SK-N-SH treated with all-trans-retinoic acid at 6 μM for 48 hours (cell line): ENCODE measurements around the gene GSG1L.

Experiments used
- ATAC-seq: fragments of 200-7000 bp; cut with Tn5 transposase; 3 replicates; pipeline ENCODE4 v1.9.1; 2020; ENCODE audit warnings: mild to moderate bottlenecking, moderate library complexity
- ARNTL ChIP-seq: fragments of 450-650 bp; formaldehyde crosslinking; IDR thresholded peaks from 2 replicates; pipeline ENCODE4 v1.5.0; 2020; ENCODE audit warnings: low read depth, mild to moderate bottlenecking, moderate library complexity, borderline replicate concordance
- BACH2 ChIP-seq: fragments of 250-450 bp; sonication (Bioruptor Pico); IDR thresholded peaks from 2 replicates; pipeline ENCODE4 v1.9.0; 2021; ENCODE audit warnings: mild to moderate bottlenecking, borderline replicate concordance
- CSDC2 ChIP-seq: fragments of 250-450 bp; sonication (Bioruptor Pico); IDR thresholded peaks from 2 replicates; pipeline ENCODE4 v1.5.0; 2020; ENCODE audit warnings: mild to moderate bottlenecking, moderate library complexity
- CSRNP3 ChIP-seq: fragments of 250-450 bp; sonication (Bioruptor Pico); IDR thresholded peaks from 2 replicates; pipeline ENCODE4 v1.5.1; 2021; ENCODE audit warnings: mild to moderate bottlenecking, moderate library complexity
- ESRRG ChIP-seq: fragments of 250-450 bp; sonication (Bioruptor Pico); IDR thresholded peaks from 2 replicates; pipeline ENCODE4 v1.6.1; 2021; ENCODE audit warnings: mild to moderate bottlenecking
- GLIS3 ChIP-seq: fragments of 250-450 bp; sonication (Bioruptor Pico); IDR thresholded peaks from 2 replicates; pipeline ENCODE4 v1.5.0; 2020; ENCODE audit warnings: mild to moderate bottlenecking, moderate library complexity
- ISL1 ChIP-seq: fragments of 250-450 bp; sonication (Bioruptor Pico); IDR thresholded peaks from 2 replicates; pipeline ENCODE4 v2.1.2; 2022; ENCODE audit warnings: mild to moderate bottlenecking, moderate library complexity
- OSR1 ChIP-seq: fragments of 250-450 bp; sonication (Bioruptor Pico); IDR thresholded peaks from 2 replicates; pipeline ENCODE4 v1.8.0; 2022; ENCODE audit warnings: moderate library complexity, mild to moderate bottlenecking, inconsistent platforms
- PATZ1 ChIP-seq: fragments of 250-450 bp; sonication (Bioruptor Pico); IDR thresholded peaks from 2 replicates; pipeline ENCODE4 v1.8.0; 2020; ENCODE audit warnings: mild to moderate bottlenecking, moderate library complexity, borderline replicate concordance
- POU6F1 ChIP-seq: fragments of 250-450 bp; sonication (Bioruptor Pico); IDR thresholded peaks from 2 replicates; pipeline ENCODE4 v1.8.0; 2021; ENCODE audit warnings: low read depth, mild to moderate bottlenecking, moderate library complexity, borderline replicate concordance
- PPARA ChIP-seq: fragments of 250-450 bp; sonication (Bioruptor Pico); IDR thresholded peaks from 2 replicates; pipeline ENCODE4 v1.5.0; 2020; ENCODE audit warnings: mild to moderate bottlenecking, borderline replicate concordance
- RARB ChIP-seq: fragments of 250-450 bp; sonication (Bioruptor Pico); IDR thresholded peaks from 2 replicates; pipeline ENCODE4 v1.8.0; 2021; ENCODE audit warnings: mild to moderate bottlenecking, moderate library complexity
- SNAI2 ChIP-seq: fragments of 250-450 bp; sonication (Bioruptor Pico); IDR thresholded peaks from 2 replicates; pipeline ENCODE4 v1.5.0; 2020; ENCODE audit warnings: mild to moderate bottlenecking, moderate library complexity
- TCF4 ChIP-seq: fragments of 250-450 bp; sonication (Bioruptor Pico); IDR thresholded peaks from 2 replicates; pipeline ENCODE4 v1.8.0; 2021; ENCODE audit warnings: mild to moderate bottlenecking, moderate library complexity, borderline replicate concordance
- TOX ChIP-seq: fragments of 250-450 bp; sonication (Bioruptor Pico); IDR thresholded peaks from 2 replicates; pipeline ENCODE4 v1.8.0; 2021; ENCODE audit warnings: mild to moderate bottlenecking, moderate library complexity, borderline replicate concordance
- TSHZ2 ChIP-seq: fragments of 250-450 bp; sonication (Bioruptor Pico); IDR thresholded peaks from 2 replicates; pipeline ENCODE4 v1.5.0; 2020; ENCODE audit warnings: mild to moderate bottlenecking, moderate library complexity
- ZC3H10 ChIP-seq: fragments of 250-450 bp; sonication (Bioruptor Pico); IDR thresholded peaks from 2 replicates; pipeline ENCODE4 v1.5.1; 2021; ENCODE audit warnings: mild to moderate bottlenecking, moderate library complexity
- ZFP3 ChIP-seq: fragments of 250-450 bp; sonication (Bioruptor Pico); IDR thresholded peaks from 2 replicates; pipeline ENCODE4 v1.5.0; 2020; ENCODE audit warnings: mild to moderate bottlenecking, moderate library complexity
- ZFP30 ChIP-seq: fragments of 450-650 bp; formaldehyde crosslinking; IDR thresholded peaks from 2 replicates; pipeline ENCODE4 v1.5.0; 2022; ENCODE audit warnings: mild to moderate bottlenecking, moderate library complexity
- ZNF565 ChIP-seq: fragments of 450-650 bp; formaldehyde crosslinking; conservative IDR thresholded peaks from 2 replicates; pipeline ENCODE4 v1.5.0; 2020; ENCODE audit warnings: low read depth, mild to moderate bottlenecking, moderate library complexity
- ZNF70 ChIP-seq: fragments of 450-650 bp; formaldehyde crosslinking; IDR thresholded peaks from 2 replicates; pipeline ENCODE4 v1.5.0; 2020; ENCODE audit warnings: mild to moderate bottlenecking, moderate library complexity
- ZNF8 ChIP-seq: fragments of 450-650 bp; formaldehyde crosslinking; IDR thresholded peaks from 2 replicates; pipeline ENCODE4 v1.5.0; 2020; ENCODE audit warnings: mild to moderate bottlenecking, moderate library complexity

The GSG1L gene

DNA sequence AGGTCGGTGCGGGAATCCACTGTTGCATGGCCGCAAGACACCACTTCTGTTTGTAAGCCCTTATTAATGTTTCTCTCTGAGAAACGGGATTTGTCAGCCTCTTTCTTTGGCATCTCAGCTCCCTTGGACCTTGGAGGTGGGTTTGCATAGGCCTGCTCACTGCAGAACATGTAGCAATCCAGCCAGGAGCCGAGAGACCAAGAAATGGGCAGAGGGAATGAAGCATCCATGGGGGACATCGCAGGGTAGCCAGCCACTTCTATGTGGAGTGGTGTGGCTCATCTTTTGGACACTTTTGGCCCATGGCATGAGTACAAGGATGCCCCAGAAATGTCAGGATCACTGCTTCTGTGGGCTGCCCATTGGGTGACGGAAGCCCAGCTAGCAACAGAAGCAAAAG is 79.4 kb downstream of the GSG1L start:
- no peak for TF ChIP-seq PATZ1
- no peak for TF ChIP-seq ZNF70 (CRISPR knock-in tag)
- TF ChIP-seq SNAI2 (CRISPR knock-in tag) = no peak
- TF ChIP-seq TCF4 (CRISPR knock-in tag) = no peak
- TF ChIP-seq ISL1 = no peak
- TF ChIP-seq ZC3H10 = no peak
- TF ChIP-seq ZFP30 = no peak
- no peak for TF ChIP-seq ZFP3 (CRISPR knock-in tag)
- no peak for TF ChIP-seq ZNF565 (CRISPR knock-in tag)
- TF ChIP-seq PPARA (CRISPR knock-in tag) = no peak
- TF ChIP-seq ARNTL (CRISPR knock-in tag) = no peak
- no peak for ATAC-seq

GRCh38 chr16:27983244-27983643 is 80.3 kb downstream of the GSG1L start:
- TF ChIP-seq SNAI2 (CRISPR knock-in tag) (no peak), TOX (no peak), ZFP30 (no peak), ZFP3 (CRISPR knock-in tag) (no peak), CSRNP3 (CRISPR knock-in tag) (no peak), OSR1 (no peak), RARB (CRISPR knock-in tag) (no peak), BACH2 (CRISPR knock-in tag) (no peak), PATZ1 (no peak), CSDC2 (CRISPR knock-in tag) (no peak), TCF4 (CRISPR knock-in tag) (no peak), ESRRG (no peak), POU6F1 (no peak), ZNF8 (CRISPR knock-in tag) (no peak), ARNTL (CRISPR knock-in tag) (no peak), TSHZ2 (CRISPR knock-in tag) (no peak), ZNF565 (CRISPR knock-in tag) (no peak), GLIS3 (CRISPR knock-in tag) (no peak), ZNF70 (CRISPR knock-in tag) (no peak)
- no peak for ATAC-seq

DNA sequence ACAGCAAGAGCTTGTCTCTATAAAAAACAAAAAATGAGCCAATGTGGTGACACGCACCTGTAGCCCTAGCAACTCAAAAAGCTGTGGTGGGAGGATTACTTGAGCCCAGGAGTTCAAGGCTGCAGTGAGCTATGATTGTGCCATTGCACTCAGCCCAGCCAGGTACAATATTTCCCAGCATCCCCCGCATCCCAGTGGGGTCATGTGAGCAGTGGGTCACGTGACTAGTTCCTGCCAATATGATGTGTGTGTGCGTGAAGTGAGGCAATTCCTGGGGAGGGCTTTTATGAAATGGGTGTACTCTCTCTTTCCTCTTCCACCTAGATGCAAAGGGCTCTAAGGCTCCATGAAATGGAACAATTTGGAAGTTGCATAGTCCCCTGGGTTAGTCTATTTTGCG is 81.3 kb downstream of the GSG1L start:
- no peak for ATAC-seq
- no peak for TF ChIP-seq TSHZ2 (CRISPR knock-in tag)
- TF ChIP-seq RARB (CRISPR knock-in tag) = no peak
- no peak for TF ChIP-seq CSDC2 (CRISPR knock-in tag)
- TF ChIP-seq BACH2 (CRISPR knock-in tag) = no peak
- TF ChIP-seq ZFP3 (CRISPR knock-in tag) = no peak
